ENCODE results near the gene FAM227B. TPM values are rescaled to one million over a fixed set of nuclear protein-coding genes. Genes with fewer than 3 reads are reported as not detected.
A peak's percentile ranks its signal among the peaks of the same experiment; 100 is the strongest.

FAM227B gene
- total RNA-seq, 6 experiments from 2014 or later = 4.3 to 7.5 (median 5.7) TPM

DNA sequence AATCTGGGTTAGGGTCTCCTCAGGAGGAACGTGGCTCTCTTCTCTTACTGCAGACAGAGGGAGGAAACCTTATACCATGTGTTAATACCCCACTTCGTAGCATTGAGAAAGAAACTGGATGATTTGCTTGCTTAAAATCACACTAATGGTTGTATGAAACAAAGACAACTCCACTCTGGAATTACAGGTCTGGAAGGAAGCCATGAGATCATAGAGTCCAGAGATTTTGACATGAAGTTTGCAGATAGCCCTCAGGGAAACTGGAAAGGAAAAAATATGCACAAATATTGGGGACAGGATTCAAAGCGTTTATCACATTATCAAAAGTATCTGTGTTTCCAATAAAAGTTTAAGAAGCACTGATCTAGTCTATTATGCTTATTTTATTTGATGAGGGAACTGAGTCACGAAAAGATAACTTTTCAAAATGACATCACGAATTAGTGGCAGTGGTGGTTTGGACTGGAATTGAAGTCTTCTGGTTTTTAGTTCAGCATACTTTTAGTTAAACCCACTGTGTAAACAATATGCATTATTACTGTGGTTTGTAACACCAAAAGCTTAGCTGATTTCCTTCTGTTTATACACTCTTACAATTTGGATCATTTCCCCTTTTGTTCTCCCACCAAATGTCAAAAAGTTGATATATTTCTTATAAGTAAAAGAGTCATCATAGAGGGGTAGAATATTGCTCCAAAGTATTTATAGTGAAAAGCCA lies 180.8 kb downstream of the FAM227B start:
- Mint-ChIP-seq H3K36me3 (ENCODE audit: low read depth) (peaks cover 15% of the 10 kb centered on the region; the same call in 1 of the 2 replicates), H3K4me3 (no peak overlapping the region; the same call in 1 of the 2 replicates), H3K27me3 (ENCODE audit: insufficient read depth) (no peaks in the 10 kb centered on the region), H3K9me3 (no peaks in the 10 kb centered on the region), H3K27ac (peak overlapping the region; percentile 10; the same call in 1 of the 2 replicates), H3K4me1 (ENCODE audit: low read depth) (peaks cover 71% of the 10 kb centered on the region)
- TF ChIP-seq CTCF (IDR thresholded peaks at IDR 0.05) = no peak
- DNase-seq = no peak

DNA sequence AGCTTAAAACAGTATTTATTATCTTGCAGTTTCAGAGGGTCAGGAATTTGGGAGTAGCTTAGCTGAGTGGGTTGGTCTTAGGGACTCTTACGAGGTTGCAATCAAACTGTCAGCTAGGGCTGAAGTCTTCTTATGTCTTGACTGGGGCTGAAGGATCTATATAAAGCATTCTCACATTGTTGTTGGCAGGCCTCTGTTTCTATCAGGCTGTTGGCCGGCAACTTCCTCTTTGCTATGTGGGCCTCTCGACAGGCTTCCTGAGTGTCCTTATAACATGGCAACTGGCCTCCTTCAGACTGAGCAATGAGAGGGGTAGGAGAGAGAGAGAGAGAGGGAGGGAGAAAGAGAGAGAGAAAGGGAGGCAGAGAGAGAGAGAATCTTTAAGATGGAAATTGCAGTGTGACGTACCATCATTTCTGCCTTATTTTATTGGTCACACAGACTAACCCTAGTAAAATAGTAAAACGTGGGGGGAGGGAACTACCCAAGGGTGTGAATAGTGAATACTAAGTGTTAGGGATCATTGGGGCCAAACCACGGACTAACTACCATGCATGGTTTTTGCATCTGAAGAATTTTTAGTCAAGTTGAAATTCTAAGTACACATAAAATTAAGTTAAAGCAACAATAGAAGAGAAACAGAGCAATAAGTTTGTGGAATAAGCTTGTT lies 181.5 kb downstream of the FAM227B start:
- TF ChIP-seq CTCF (IDR thresholded peaks at IDR 0.05) = no peak
- no peak for DNase-seq
- H3K27me3 Mint-ChIP-seq (ENCODE audit: insufficient read depth) = no peaks in the 10 kb centered on the region
- peaks cover 15% of the 10 kb centered on the region; the same call in 1 of the 2 replicates for H3K36me3 Mint-ChIP-seq (ENCODE audit: low read depth)
- H3K4me3 Mint-ChIP-seq = peak overlapping the region; percentile 17; the same call in 1 of the 2 replicates
- H3K27ac Mint-ChIP-seq = peak overlapping the region; percentile 43
- no peaks in the 10 kb centered on the region for H3K9me3 Mint-ChIP-seq
- H3K4me1 Mint-ChIP-seq (ENCODE audit: low read depth) = peaks cover 78% of the 10 kb centered on the region

GRCh38 chr15:49436751-49437150 lies 183.9 kb downstream of the FAM227B start:
- Mint-ChIP-seq H3K9me3 (no peaks in the 10 kb centered on the region), H3K36me3 (ENCODE audit: low read depth) (peaks cover 19% of the 10 kb centered on the region; the same call in 1 of the 2 replicates), H3K4me1 (ENCODE audit: low read depth) (peaks cover 85% of the 10 kb centered on the region), H3K27me3 (ENCODE audit: insufficient read depth) (no peaks in the 10 kb centered on the region), H3K27ac (peak overlapping the region; percentile 73), H3K4me3 (peak overlapping the region; percentile 28; the same call in 1 of the 2 replicates)
- no peak for TF ChIP-seq CTCF (IDR thresholded peaks at IDR 0.05)
- DNase-seq = no peak

DNA sequence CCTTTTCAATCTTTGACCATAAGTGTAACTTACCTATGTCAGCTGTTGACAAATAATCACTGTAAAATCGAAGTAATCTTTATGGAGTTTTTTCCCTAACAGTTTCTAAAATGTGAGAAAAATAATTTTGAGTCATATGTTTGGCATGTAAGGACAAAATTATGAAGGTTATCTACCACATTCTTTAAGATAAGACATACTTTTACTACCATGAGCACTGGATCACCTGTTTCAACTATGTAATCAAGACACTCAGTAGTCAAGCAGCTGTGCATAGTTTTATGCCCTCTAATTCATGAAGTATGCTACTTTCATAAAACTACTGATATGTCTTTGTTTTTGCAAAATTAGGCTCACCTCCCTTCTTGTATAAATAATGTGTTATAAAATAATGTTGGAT lies 185.4 kb downstream of the FAM227B start:
- H3K4me3 Mint-ChIP-seq = peak overlapping the region; percentile 50; the same call in 1 of the 2 replicates
- H3K27ac Mint-ChIP-seq = no peak overlapping the region
- no peaks in the 10 kb centered on the region for H3K27me3 Mint-ChIP-seq (ENCODE audit: insufficient read depth)
- no peak for TF ChIP-seq CTCF (IDR thresholded peaks at IDR 0.05)
- peaks cover 84% of the 10 kb centered on the region for H3K4me1 Mint-ChIP-seq (ENCODE audit: low read depth)
- DNase-seq = no peak
- no peaks in the 10 kb centered on the region for H3K9me3 Mint-ChIP-seq
- peaks cover 33% of the 10 kb centered on the region; the same call in 1 of the 2 replicates for H3K36me3 Mint-ChIP-seq (ENCODE audit: low read depth)

DNA sequence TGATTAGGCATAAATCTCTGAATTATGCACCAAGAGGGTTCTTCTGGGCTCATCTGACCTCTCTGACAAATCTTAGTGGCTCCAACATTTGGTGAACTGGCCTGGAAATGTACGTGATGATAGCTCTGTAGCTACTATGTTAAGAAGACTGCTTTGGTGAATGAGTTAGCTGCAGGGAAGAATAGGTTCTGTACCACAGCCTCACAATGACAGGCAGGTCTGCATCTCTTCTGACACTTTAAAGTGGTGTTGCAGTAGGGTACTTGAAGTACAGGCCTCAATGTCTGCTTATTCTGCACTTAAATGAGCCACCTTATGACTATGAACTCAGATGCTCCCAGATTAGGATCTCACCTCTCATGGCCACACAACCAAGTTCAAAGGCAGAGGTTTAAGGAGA lies 190.6 kb downstream of the FAM227B start:
- Mint-ChIP-seq H3K9me3 (no peaks in the 10 kb centered on the region; the same call in 1 of the 2 replicates), H3K27me3 (ENCODE audit: insufficient read depth) (no peaks in the 10 kb centered on the region), H3K36me3 (ENCODE audit: low read depth) (peaks cover 52% of the 10 kb centered on the region)

More for the DNA sequence above, 190.6 kb downstream of the FAM227B start:
- no peak for TF ChIP-seq CTCF (IDR thresholded peaks at IDR 0.05)
- no peak overlapping the region for H3K4me3 Mint-ChIP-seq
- no peak for DNase-seq
- peaks cover 74% of the 10 kb centered on the region for H3K4me1 Mint-ChIP-seq (ENCODE audit: low read depth)
- H3K27ac Mint-ChIP-seq = no peak overlapping the region

All from HFFc6 (cell line).